A172 (cell line): ENCODE measurements around the gene MACIR. TPM values are rescaled to one million over a fixed set of nuclear protein-coding genes. Genes with fewer than 3 reads are reported as not detected.
"Not testable (repeated sequence)": the region's sequence is repeated elsewhere in the genome, so short reads cannot be mapped to it uniquely, and the experiment has no call there.

Experiments
- DNase-seq: peaks from one replicate; pipeline ENCODE4 v3.0.0-alpha.2; 2015; ENCODE audit warnings: low spot score
- total RNA-seq: library from RNA; depleted of rRNA; stranded (reverse); fragments of >200 nt; shearing (Covaris generic); gene quantifications from 2 replicates; pipeline ENCODE4 v1.2.3, GENCODE V29; 2014; rRNA removed

Gene MACIR, protein sequence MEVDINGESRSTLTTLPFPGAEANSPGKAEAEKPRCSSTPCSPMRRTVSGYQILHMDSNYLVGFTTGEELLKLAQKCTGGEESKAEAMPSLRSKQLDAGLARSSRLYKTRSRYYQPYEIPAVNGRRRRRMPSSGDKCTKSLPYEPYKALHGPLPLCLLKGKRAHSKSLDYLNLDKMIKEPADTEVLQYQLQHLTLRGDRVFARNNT
- 17.2 and 25.4 TPM in 2 replicates for total RNA-seq

DNA sequence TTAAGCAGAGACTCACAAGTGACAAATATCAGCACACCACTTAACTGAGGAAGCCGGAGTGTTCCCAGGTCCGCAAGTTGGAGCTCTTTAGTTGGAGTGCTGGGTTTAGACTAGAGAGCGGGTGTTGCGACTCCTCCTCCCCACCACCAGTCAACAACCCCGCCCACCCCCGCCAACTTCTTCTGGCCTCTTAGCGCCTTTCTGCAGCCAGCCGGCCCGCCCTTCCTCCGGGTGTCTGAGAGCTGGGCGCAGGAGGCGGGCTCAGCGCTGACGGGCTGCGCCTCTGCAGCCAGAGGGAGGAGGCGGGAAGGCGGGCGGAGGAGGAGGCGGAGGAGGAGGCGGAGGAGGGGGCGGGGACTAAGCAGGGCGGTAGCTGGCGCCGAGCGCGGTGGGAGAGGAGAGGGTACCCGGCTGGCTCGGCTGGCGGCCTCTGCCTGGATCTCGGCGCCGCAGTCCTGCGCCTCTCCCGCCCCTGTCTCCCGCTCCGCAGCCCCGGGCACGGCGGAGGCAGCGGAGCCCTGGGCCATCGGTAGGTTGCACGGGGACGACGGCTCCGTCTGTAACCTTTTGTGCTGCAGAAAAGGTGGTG lies at the start of gene MACIR:
Gene MACIR (plus strand): TSS at position 396 of the 589 bp plus-strand sequence. CDS start 17,157 bp downstream, outside the sequence.
- DNase-seq: peak; percentile 97

DNA sequence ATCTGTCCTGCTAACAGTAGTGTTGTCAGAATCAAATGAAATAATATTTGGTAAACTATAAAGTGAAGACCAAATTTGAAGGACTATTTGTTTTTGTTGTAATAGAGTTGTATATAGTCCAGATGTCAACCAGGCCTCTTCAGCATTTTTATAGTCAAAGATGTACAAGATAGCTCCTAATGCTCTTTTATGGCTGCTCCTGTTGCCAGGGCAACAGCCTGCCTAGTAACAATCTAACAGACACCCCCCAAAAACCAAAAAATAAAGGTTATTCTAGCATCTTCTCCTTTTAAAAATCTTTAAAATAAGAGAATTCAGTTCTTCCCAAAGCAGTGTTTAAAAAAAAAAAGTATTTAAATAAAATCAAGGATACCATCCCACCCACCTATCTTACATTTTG lies 49.5 kb upstream of the MACIR start:
- no peak for DNase-seq

DNA sequence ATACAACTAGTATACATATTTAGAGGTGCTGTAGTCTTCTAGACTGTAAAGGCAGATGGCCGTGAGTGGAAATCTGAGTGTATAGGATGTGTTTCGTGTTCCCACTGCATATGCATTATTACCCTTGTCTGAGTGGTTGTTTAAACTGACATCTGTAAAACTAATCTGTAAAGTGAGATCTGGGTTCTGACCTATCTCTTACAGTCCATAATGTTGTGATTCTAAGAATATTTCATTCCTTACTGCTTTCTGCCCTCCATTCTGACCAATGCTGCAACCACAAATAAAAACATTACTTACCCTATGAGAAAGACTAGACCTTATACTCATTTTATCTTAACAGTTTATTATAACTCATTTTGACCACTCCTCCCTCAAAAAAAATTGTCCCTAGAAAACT lies 47.6 kb upstream of the MACIR start:
- no peak for DNase-seq

DNA sequence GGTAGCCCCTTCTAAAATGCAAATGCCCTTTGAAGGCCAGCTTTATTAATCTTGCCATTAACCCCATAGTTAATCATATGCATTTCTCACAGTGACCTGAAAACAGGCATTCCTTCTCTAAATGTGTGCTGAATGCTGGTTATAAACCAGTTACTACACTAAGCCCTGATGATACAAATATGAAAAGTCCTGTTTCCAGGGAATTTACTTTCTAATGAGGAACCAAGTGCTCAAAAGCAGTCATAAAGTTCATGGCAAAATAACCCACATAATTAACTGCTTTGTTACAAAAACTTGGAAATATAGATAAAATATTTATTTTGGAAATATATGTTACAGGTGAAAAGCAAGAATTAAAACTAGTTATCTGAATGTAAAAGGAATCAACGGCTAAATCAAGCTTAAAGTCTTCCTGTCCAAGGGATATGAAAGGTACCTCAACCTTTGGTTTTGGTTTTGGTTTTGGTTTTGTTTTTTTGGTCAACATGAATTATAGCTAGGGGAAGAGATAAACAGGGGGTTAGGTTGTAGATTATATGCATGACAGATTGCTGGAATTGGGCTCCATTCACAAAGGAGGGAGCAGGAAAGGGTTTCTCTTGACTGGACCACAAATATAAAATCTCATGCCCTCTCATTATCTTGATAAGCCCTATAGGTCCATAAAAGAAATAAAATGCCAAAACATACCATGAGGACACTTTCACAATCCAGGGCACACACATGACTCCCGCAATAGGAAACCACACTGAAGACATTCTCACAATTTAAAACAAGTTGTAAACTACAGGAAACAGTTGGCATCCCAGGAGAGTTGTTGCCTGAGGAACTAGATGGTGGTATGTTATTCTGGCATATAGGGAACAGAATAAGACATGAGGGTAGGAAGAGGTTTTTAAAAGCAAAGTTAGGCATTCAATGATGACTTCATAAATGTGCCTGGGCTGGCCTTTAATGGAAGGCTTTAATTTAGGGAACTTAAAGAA lies 46.7 kb upstream of the MACIR start:
- no peak for DNase-seq

DNA sequence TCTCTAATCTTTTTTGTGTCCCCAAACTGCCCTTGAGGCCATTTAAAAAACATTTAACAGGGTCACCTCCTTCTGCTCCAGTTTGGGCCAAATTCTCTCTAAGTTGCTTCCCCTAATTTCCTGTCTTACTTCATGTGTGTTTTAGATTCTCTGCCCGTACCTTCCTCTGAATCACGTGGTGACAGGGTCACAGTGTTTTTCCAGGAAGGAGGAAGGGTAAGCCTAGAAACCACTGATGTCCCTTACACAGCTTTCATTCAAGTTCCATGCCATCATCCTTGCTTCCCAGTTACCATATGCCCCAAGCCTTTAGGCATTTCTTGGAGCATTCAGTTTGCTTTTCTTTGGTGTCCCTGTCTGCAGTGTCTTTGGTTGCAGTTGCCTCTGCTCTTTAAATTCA lies 42.4 kb upstream of the MACIR start:
- DNase-seq: no peak

DNA sequence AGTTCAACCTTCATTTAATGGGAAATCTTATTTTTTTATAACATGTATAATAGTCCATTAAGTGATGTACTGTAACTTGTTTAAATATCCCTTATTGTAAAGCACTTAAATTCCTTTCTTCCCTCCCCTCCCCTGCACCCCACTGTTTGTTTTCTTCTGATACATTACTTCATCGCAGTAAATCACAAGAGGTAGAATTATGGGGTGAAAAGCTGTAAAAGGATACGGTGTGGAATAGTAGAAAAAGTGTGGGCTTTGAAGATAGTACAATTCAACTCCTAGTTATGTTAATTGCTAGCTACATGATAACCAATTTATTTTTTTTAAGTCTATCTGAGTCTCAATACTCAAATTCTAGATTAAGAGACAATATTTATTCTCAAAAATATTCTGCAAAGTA lies 41.9 kb upstream of the MACIR start:
- no peak for DNase-seq

DNA sequence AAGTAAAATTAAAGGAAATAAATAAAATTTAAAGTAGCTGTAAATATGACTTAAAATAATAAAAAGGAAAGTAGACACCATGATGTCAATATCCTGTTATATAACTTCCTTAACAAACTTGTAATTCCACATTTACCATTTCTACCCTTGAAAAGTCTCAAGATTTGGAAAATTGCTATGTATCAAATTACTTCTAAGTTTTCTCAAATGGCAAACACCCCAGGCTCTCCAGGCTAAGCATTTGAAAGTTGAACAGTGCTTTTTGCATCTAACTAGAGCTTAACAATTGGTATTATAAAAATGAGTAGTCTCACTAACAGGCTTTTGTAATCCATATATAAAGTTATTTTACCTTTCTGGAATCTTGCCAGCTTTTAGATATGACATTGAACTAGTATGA lies 41.5 kb upstream of the MACIR start:
- DNase-seq: no peak

DNA sequence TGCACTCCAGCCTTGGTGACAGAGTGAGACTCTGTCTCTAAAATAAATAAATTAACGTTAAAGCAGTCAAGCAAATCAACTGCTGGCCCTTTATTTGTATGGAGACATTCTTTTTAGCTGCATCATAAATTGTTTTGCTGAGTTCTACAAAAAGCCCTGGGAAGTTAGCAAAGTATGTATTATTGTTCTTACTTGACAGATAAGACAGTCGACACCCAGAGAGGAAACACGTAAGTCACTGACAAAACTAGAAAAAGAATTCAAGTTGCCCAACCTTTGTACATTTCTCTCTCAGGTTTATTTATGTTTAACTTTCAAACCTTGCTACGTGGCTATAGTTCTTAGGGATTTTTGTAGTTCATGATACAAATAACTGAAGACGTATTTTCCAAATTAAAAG lies 40.4 kb upstream of the MACIR start:
- peak; percentile 36 for DNase-seq

DNA sequence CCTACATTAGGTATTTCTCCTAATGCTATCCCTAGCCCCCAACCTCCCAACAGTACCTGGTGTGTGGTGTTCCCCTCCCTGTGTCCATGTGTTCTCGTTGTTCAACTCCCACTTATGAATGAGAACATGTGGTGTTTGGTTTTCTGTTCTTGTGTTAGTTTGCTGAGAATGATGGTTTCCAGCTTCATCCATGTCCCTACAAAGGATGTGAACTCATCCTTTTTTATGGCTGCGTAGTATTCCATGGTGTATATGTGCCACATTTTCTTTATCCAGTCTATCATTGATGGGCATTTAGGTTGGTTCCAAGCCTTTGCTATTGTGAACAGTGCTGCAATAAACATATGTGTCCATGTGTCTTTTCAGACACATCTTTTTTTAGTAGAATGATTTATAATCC lies 39.5 kb upstream of the MACIR start:
- not testable (repeated sequence) for DNase-seq

DNA sequence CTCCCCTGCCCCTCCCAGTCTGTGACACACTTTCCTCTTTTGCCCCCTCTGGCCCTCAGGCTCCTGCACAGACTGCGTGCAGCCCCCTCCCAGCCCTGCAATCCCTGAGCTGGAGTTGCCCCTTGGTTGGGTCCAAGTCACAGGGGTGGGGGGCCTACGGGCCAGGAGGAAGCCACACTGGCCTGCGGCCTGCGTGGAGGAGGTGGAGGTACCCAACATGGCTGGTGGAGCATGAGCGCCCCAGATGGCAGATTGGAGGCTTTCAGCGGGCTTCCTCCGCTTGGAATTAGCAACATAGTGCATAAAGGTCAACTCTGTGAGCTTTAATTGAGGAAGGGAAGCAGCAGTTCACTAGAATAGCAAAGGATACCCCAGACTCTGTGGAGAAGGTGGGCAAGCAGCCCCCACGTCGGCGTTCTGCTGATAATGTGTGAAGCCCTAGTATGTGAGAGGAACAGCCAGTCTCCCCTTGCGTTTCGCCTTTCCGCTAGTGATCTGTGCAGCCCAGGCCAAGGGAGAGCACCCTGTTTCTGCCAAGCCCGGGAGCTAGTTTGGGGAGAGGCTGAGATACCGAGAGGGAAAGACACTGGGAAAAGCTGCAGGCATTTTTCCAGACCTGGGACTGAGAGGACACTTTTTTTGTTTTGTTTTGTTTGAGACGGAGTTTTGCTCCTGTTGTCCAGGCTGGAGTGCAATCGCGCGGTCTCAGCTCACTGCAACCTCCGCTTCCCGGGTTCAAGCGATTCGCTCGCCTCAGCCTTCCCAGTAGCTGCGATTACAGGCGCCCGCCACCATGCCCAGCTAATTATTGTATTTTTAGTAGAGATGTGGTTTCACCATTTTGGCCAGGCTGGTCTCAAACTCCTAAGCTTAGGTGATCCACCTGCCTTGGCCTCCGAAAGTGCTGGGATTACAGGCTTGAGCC lies 35.3 kb upstream of the MACIR start:
- DNase-seq: no peak

DNA sequence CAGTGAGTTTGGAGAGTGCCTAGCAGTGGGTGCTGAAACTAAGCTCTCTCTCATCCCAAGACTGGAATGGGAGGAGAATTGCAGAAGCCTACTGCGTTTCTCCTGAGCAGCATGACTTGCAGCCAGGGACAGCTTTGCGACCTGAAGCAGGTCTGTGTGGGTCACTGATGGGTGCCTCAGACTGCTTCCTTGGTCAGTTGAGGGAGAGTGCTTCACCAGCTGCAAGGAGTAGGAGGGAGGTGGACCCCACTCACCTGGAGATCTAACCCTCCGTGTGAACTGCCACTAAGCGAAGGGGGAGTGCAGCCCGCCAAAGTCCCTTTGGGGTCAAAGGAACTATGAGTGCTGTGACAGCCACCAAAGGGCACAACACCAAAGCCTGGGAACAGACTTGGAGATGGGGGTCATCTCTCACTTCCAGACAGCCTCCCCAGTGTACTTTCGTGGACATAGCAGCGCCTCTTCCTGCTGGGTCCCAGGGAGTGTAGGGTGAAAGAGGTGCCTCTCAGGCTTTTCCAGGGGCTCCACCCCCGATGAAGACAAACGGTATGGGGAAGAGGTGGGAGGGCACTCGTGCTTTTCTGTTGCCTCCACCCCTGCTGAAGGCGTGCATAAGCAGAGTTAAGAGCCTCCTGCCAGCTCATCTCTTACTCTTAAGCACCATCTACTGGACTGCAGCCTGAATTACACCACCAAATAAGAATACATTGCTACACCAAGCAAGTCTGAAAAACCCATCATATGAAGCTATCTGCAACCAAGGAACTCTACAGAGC lies 34.3 kb upstream of the MACIR start:
- DNase-seq: peak; percentile 72

DNA sequence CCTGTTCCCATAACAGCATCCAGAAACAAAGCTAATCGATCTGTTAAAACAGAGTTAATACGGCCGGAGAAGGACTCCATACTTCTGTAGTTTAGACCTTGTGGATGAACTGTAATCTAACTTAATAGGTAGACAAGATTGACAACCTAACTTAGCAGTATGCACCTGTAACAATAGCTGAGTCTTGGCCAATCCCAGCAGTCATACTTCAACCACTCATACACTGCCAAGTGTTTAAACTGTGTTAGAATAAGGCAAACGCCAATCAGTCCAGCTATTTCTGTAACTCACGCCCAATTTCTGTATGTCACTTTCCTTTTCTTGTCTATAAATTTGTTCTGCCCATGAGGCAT lies 33.7 kb upstream of the MACIR start:
- no peak for DNase-seq

DNA sequence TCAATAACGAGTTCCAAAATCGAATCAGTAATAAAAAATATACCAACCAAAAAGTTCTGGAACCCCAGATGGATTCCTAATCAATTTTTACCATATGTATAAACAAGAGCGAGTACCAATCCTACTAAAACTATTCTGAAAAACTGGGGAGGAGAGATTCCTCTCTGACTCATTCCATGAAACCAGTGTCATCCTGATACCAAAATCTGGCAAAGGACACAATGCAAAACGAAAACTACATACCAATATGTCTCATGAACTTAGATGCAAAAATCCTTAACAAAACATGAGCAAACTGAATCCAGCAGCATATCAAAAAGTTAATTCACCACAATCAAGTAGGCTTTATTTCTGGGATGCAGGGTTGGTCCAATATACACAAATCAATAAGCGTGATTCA lies 30.5 kb upstream of the MACIR start:
- DNase-seq: no peak

DNA sequence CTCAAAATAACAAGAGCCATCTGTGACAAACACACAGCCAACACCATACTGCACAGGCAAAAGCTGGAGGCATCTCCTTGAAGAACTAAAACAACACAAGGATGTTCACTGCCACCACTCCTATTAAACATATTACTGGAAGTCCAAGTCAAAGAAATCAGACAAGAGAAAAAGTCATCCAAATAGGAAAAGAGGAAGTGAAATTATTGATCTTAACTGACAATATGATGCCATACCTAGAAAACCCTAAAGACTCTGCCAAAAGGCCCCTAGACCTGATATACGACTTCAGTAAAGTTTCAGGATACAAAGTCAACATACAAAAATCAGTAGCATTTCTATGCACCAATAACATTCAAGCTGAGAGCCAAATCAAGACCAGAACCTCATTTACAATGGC lies 30.0 kb upstream of the MACIR start:
- no peak for DNase-seq

DNA sequence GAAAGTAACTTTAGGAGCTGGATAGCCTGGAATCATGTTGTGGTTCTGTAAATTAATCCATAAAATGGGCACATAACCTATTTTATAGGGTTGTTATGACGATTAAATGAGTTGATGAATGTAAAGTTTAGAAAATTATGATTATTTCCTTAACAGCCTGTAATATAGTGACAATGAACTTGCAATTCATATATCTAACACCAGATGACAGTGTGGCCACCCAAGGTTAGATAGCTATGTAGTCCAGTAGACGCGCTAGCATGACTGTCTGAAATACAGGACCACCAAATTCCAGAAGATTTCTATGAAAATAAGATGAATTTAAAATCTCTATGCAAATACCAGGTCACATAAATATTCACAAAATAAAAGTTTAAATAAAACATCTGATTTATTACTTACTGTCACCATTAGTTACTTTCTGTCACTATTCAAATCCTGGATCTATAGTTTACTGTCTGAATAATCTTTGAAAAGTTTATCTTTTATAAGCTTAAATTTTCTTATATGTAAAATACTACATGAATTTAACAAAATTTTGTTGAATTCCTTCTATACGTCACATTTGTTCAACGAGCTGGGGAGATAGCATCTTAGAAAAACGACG lies 26.1 kb upstream of the MACIR start:
- DNase-seq: peak; percentile 30

DNA sequence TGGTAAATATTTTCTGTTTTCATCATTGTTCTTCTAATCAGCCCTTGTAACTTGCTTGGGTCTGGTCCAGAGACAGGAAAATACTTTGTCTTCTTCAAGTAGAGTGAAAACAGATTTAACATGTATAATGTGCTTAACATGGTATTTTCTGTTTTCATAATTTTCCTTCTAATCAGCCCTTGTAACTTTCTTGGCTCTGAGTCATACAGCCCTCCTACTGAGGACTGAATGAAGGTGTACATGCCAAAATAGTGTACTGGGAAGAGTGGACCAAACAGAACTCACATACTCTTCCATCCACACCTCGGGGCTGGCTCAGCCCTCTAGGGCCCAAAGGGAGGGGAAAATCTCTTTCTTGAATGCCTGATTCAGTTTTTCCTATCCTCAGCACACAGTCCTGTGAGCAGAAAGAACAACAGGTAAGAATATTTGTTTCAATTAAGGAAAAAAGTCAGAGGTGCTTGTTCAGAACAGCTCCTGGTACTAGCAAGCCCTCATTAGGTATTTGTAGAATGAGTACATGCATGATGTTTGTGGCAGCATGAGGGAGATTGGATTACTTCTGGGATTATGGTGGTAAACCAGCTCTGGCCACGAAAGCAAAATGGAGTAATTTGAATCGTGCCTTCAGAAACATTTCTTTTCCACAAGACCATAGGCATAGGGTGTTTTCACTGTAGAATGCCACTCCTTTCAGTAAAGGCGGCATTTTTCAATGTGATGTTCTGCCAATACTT lies 24.2 kb upstream of the MACIR start:
- DNase-seq: no peak

DNA sequence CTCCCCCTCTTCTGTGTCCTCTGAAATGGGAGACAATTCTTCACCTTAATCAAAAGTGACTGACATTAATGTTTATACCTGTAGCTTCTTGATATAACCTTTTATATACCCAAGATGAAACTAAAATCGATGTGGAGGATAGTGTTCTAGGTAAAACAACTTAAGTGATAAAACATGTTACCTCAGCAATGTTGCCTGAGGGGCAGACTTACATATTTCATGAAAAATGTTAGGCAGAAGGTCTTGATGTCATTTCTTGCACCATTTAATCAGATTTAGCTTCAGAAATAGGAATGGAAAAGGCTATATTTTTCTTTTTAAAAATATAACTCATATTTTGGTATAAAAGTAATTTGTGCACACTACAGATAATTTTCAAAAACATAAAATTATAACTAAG lies 22.7 kb upstream of the MACIR start:
- no peak for DNase-seq

DNA sequence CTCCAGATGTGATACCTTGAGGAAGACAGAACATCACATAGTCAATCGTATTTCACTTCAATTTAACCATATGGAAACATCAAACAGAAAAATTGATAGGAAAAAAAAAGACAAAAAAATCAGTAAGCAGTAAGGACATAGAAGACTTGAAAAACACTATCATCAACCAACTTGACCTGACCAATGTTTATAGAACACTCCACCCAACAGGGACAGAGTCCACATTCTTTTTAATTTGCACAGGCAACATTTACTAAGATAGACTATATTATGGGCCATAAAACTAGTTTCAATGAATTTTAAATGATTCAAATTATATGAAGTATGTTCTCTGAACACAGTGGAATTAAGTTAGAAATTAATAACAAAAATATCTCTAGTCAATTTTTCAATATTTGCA lies 20.8 kb upstream of the MACIR start:
- DNase-seq: no peak

DNA sequence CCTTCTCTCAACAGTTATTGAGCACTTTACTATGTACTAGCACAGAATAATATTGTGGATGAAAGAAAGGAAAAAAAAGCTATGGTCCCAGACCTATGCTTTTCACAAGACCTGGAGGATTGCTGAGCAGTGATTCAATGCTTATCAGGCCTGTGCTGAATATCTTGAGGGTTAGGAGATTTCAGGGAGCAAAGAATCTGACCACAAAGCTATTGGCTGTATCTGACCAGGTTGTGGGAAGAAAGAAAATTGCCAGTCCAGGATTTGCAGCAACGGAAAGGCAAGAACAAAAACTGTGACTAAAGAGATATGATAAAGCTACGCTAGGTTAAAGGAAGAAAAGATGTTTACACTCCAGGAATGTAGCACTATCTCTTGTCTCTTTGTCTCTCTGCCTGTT lies 14.9 kb upstream of the MACIR start:
- DNase-seq: peak; percentile 3

DNA sequence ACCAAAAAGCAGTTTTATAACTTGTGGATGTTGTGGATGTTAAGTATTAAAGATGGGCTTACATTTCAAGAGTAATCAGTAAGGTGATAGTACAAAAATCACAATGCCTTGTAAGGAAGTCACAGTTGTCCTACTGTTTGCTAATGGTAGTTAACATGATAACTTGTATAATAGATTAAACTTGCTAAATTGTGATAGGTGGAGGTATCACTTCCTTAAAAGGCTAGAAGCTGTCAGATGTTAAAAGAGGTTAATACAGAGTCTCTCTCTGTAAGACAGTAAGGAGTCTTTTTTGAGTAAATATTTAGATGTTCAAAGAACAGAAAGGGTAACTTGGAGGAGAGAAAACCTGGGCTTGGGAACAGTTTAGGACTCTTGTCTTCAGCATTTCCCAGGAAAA lies 14.2 kb upstream of the MACIR start:
- DNase-seq: no peak
